ENCODE measurements around the gene STX3.
"Not testable (repeated sequence)": the region's sequence is repeated elsewhere in the genome, so short reads cannot be mapped to it uniquely, and the experiment has no call there.

Gene STX3

DNA sequence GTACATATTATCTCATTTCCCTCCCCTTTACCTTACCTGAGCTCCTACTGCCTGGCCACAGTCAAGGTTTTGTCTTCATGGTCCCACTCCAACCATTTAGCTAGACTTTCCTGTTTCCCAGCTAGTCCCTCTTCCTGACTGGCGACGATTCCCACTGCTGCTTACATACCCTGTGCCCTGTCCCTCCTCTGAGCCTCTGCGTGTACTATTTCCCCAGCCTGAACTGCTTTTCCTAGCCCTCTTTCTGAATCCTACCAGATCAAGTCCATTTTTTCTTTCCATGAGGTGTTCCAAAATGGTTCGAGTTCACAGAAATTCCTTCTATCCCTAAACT is 32.0 kb downstream of the STX3 start:
- DNase-seq (ENCODE audit: low read depth in 2 of 3, low spot score in 1 of 3), result no peak

DNA sequence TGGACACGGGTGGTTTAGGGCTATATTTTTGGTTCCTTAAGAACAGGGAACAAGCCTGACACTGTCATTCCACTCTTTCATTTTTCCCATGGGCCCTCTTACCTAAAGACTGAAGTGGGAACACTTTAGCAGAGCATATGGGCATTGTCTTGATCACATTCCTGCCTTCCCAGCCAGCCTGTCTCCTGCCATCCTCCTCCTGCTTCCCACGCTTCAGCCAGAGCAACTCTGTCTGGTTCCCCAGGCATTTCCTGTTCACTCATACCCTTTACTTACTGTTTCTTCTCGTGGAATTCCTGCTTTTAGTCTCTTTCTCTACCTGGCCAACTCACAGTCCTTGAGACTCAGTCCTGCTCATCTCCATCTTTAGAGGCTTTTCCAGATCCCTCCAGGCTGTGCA is 32.6 kb downstream of the STX3 start:
- DNase-seq (ENCODE audit: low read depth in 2 of 3, low spot score in 1 of 3), result no peak

DNA sequence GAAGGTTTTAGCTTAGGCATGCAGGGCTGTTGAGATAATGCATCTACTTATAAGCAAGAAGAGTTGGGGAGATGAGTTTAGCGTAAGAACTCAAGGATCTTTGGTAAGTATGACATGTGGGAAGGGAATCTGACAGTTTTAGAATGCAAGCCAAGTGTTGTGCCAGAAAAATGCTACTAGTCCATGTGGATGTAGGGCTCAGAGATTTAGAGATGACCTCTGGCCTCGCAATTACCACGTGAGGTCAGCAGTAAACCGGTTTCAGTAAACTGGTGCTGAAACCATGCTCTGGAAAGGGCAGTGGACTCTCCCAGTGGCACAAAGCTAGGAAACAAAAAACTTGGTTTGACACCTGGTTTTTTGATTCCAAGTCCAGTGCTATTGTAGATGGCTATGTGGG is 36.5 kb downstream of the STX3 start:
- DNase-seq (ENCODE audit: low read depth in 2 of 3, low spot score in 1 of 3), result no peak

DNA sequence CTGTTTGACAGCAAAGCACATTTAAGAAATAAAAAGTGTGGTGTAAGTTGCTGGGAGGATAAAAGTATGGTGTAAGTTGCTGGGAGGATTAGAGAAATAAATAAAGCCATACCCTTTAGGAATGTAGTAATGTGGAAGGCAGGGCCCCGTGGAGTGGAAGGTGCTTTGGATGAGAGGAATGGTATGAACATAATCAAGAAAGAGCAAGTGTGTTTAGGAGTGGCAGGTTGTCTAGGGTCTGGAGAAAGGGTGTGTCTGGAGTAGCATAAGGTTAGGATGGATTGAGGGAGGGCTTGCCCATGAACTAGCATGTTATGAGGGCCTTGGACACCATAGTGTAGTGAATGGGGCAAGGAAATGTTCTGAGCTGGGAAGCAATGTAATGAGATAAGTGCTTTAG is 37.3 kb downstream of the STX3 start:
- no peak for DNase-seq (ENCODE audit: low read depth in 2 of 3, low spot score in 1 of 3)

DNA sequence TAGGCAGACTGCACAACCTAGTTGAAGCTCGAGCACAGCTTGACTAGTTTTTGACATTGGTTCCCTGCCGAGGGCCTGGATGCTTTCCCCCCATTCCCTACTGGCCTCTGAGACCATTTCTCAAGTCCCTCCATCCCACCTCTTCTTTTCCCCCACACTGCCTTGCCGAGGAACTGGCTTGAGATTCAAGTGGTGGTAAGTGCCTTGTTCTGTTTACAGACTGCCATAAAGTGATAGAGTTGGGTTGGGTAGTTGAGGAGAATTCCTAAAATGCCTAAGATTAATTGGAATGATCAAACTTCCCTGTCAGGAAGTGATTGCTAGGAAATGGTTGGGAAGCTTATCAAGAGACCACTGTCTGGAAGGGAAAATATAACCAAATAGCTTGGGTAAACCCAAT is 39.2 kb downstream of the STX3 start:
- DNase-seq (ENCODE audit: low read depth in 2 of 3, low spot score in 1 of 3), result no peak

DNA sequence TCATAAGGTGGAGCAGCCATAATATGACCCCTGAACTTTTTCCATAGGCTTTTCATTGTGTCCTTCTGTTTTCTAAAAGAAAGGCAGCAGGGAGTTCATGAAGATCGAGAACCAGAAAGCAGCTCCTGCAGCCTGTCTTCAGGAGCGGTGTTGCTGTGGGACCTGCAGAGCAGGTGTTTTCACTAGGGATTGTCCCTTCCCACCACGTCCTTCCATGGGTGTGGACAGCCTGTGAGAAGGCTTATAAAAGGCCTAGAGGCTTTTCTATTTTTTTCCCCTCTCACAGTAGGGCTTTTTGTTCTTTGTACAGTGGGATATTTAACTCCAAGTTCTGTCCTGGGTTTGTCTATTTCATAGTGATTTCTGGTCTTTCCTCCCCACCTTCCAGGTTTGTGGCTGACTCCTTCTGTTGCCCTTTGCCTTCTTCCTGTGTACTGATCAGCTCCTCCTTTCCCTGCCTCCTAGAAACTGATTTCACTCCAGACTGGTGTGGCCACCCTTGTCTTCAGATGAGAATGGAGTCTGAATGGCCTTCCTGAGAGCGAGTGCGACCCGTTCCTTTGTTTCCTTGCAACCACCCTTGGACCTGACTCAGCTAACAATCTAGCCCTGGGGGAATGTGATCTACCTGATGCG is 45.3 kb downstream of the STX3 start:
- no peak for DNase-seq (ENCODE audit: low read depth in 2 of 3, low spot score in 1 of 3)

DNA sequence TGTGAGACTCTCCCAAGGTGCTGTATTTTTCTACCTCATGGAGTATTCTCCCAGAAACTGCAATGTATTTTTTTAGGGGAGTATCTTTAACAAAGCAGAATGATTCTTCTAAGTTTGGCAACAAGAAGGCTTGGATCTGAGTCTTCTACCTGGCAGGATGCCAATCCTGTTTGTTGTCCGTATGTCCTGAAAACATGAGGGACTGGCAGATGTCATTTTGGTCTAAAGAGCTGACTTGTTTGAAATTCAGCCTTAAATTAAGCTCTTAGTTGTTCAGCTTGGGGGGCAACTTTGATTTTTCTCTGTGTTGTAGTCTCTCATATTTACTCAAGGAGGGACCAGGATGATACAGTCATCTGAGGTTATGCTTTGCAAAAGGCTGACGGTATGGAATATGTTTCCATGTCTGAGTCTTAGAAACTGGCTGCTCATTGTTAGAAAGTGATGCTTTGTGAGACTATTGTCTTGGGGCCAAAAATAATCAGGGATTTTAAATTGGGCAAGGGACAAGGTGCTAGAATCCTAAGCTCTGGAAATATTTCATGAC is 46.1 kb downstream of the STX3 start:
- DNase-seq (ENCODE audit: low read depth in 2 of 3, low spot score in 1 of 3), result no peak

DNA sequence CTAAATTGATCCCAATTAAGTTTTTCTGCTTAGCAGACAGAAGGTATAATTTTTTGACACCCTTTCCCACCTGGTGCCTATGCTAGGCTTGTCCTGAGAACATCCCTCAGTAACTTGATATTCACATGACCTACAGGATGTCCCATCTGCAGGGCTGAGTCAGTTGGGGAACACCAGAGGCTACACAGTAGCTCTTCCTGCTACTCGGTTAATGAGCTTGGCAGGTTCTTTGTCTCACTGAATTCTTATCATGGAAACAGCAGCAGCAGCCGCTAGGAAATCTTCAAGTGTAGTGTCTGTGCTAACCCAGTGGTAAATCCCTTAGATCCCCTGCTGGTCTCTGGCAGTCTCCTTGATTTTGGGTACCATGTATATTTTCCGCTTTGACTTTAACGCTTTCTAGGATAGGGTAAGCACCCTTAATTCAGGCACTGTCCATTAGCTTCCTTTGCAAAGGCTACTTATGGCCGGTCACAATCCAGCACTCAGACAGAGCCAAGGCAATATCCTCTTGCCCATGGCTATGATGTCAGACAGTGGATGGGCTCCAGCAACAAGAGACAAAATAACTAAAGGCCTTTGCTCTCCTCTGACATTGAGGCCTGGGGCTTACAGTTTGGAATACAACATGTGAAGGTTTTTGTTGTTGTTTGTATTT is 46.9 kb downstream of the STX3 start:
- DNase-seq (ENCODE audit: low read depth in 2 of 3, low spot score in 1 of 3), result no peak

DNA sequence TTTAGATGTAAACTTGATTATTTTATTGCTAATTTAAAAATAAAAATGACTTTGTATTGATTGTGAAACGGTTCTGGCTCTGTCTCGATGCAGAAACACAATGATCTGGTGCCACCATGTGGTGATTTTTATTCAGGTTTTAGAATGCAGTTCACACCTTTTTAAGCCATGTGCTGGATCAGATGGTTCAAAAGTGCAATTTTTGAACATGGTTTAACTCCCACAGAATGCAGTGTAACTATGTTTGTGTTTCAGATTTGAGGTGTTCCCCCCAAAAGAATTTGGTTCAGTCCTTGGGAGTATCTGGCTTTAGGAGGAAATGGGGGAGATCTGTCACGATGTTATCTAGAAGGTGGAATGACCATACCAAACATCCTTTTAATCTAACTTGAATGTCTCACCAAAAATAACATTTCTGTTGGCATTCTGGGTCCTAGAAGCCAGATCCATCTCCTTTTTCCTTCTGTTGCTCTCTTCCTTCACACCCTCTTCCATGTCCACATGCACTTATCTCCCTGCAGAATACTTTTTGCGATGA is 47.5 kb downstream of the STX3 start:
- peak in 1 of 3 donors; percentile 65 for DNase-seq (ENCODE audit: low read depth in 2 of 3, low spot score in 1 of 3)

DNA sequence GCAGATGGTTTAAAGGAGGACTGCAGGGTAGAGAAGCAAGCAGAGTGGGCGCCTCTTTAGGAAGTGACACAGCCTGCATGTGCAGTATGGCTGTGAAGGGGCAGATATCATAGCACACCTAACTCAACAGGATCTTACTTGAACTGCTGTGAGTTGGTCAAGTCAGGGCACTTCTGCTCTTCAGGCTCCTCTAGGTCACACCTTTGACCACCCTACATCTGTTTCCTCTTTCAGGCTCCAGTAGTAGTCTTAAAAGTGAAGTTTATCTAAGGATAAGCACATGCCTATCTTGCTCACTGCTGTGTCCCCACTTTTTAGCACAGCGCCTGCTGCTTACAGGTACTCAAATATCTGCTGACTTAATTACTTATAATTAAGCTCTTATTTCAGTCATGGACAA is 48.9 kb downstream of the STX3 start:
- no peak for DNase-seq (ENCODE audit: low read depth in 2 of 3, low spot score in 1 of 3)

DNA sequence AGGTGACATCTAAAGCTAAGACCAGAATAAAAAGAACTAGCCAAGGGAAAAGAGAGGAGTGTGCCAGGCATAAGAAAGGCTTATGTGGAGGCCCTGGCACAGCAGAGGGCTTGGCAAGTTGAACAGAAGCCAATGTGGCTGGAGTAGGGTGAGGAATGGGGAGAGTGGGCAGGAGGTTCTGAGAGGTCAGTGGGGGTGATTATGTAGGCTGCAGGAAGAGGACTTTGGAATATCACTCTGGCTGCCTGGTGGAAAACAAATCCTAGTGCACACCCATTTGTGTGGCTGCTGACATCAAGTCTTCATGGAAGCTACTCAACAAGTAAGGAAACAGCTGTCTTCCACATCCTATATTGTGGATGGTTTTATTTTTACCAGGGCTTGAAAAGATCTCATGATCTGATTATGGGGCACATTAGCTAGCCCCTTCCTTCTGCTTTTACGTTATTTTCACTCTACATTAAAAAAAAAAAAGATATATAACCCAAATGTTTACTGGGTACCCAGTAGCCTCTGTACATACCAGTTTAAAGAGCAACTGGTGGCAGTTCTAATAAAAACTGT is 52.0 kb downstream of the STX3 start:
- DNase-seq (ENCODE audit: low read depth in 2 of 3, low spot score in 1 of 3), result no peak

DNA sequence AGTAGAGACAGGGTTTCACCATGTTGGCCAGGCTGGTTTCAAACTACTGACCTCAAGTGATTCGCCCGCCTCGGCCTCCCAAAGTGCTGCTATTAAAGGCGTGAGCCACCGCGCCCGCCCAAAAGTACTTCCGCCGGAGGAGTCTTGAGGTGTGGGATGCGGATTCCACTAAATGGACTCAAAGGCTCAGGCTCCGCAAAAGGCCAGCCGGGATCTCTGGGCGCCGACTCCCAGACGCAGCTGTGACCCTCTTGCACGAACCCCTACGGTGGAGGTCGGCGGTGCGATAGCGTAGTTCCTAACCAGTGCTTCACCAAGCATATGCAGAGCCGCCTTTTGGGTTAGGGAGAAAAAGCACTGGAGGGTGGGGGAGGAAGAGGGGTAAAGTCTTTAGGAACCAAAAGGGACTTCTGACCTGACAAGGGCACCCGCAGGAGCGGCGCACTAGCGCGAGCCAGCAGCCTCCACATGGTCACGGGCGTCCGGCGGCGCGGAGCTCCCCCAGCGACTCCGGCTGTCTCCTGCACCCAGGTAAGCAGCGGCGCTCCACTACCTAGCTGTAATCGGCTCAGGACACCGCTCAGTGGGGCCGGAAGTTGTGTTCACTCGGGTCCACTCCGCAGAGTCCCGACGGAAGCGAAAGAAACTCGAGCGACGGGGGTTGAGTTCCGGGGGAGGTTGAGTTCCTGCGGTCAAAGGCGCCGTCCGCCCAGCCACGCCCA is 55.2 kb downstream of the STX3 start, which contains the start of gene MRPL16:
MRPL16 (minus strand) TSS at position 590 of the 722 bp plus-strand sequence; CDS start at position 470, 120 bp downstream.
- peak; percentile 85 to 91 (median 90) for DNase-seq (ENCODE audit: low read depth in 2 of 3, low spot score in 1 of 3)

DNA sequence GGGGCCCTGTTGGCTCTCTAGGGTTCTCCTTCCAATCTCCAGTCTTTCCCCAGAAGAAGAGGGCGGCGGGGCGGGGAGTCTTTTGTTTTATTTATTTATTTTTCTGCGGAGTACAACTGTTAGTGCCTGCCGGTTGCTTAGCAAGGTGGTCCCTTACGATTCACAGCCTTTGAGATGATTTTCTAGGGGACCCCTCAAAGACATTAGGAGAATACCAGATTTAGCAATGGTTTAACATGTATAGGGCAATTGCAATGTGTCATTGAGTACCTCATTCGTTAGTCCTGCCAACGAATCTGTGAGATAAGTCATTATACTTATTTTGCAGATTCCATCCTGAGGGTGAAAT is 55.7 kb downstream of the STX3 start:
- DNase-seq (ENCODE audit: low read depth in 2 of 3, low spot score in 1 of 3), result no peak

DNA sequence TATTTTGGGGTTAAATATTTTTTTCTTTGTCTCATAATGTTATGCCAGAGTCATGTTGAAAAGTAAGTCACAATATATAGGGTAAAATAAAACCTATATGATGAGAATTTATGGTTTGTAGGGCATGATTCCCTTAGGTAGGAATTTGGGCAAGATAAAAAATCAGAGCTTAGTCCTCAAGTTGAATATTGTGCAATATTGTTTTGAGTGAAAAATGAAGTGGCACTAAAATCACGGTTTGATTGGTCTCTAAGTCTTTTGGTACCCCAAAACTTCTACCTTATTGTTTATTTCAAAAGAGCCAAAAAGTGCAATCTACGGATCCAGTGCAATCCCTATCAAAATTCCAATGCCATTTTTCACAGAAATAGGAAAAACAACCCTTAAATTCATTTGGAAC is 57.0 kb downstream of the STX3 start:
- DNase-seq (ENCODE audit: low read depth in 2 of 3, low spot score in 1 of 3), result no peak

DNA sequence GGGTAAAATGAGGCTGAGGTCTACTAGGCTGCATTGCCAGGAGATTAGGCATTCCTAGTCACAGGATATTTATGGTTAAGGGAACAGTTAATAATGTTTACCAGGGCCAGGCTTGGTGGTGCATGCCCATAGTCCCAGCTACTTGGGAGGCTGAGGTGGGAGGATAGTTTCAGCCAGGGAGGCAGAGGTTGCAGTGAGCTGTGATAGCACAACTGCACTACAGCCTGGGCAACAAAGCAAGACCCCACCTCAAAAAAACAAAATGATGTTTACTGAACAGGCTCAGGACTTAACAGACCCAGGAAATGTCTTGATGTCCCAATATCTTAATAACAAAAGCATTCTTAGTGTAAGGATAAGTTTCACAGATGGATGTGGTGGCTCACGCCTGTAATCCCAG is 58.2 kb downstream of the STX3 start:
- DNase-seq (ENCODE audit: low read depth in 2 of 3, low spot score in 1 of 3), result no peak

DNA sequence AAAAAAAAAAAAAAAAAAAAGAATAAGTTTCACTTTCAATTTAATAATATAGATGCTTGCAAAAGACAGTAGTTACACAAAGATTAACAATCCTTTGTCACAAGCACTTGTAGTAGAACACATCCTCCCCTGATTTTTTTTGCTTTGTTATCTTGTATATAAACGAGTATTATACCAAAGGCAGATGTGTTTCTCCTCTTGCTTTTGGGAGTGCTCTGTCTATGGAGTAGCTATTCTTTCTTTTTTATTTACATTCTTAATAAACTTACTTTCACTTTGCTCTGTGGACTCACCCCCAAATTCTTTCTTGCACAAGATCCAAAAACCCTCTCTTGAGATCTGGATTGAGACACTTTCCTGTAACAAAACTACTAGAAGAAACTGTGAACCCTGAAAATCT is 58.8 kb downstream of the STX3 start:
- DNase-seq (ENCODE audit: low read depth in 2 of 3, low spot score in 1 of 3), result no peak

DNA sequence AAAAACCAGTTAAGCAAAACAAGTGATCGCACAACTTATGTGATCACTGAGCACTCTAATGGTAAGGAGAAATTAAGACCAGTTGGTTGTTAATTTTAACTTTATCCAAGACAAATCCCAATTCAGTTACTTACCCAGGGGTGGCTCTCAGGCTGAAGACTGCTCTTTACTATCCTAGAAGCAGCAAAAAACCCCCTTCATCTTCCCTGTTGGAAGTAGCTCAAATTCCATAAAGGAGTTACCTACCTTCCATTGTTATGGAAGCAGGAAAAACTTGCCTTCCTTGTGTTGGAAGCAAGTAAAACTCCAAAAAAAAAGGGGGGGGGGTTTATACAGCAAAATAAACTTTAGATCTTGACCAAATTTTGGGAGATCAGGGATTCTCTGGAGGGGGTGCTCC is 60.6 kb downstream of the STX3 start:
- DNase-seq (ENCODE audit: low read depth in 2 of 3, low spot score in 1 of 3), result no peak

DNA sequence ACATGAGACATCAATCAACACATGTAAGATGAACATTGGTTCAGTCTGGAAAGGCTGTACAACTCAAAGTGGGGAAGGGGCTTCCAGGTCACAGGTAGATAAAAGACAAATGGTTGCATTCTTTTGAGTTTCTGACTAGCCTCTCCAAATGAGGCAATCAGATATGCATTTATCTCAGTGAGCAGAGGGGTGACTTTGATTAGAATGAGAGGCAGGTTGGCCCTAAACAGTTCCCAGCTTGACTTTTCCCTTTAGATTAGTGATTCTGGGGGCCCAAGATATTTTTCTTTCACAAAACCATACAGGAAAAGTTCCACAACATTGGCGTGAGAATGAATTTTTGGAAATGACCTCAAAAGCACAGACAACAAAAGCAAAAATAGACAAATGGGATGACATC is 61.3 kb downstream of the STX3 start:
- not testable (repeated sequence) for DNase-seq (ENCODE audit: low read depth in 2 of 3, low spot score in 1 of 3)

DNA sequence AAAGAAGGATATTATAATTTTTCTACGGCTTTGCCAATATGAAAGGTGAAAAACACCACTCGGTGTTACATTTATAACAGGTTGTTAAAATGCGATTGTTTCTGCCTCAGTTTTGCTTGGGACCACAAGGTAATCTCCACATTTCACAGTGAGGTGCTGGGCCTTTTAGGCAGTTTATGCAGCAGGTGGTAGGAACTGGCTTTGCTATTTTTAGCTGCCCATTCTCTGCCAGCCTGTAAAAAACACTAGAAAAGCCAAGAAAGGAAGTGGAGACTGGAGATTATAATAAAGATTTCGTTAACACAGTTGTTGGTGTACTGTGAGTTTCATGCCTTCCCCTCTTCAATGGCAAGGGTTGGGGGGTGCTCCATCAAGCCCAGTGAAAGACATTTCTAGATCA is 63.4 kb downstream of the STX3 start:
- no peak for DNase-seq (ENCODE audit: low read depth in 2 of 3, low spot score in 1 of 3)

DNA sequence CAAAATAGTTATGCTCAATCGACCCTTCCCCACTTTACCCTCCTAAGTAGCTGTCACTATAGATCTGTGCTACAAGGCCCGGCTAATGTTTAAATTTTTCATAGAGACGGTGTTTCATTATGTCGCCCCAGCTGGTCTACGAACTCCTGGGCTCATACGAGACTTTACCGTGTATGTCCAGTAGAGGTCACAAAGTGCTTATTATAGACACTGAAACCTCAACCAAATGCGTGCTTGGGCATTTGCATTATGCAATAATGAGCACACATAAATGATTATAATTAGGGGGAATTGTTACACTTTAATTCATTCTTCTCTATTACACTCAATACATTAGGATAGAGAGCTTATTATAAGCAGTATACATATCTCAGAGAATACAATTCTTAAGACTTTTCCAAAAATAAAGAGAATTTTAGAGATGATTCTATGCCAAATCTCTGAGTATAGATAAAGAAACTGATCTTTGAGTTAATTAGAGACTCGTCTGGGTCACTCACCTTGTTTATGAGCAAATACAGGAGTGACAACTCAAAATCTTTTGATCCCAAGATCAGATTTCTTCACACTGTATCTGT is 67.9 kb downstream of the STX3 start:
- DNase-seq (ENCODE audit: low read depth in 2 of 3, low spot score in 1 of 3), result peak in 1 of 3 donors; percentile 13

DNA sequence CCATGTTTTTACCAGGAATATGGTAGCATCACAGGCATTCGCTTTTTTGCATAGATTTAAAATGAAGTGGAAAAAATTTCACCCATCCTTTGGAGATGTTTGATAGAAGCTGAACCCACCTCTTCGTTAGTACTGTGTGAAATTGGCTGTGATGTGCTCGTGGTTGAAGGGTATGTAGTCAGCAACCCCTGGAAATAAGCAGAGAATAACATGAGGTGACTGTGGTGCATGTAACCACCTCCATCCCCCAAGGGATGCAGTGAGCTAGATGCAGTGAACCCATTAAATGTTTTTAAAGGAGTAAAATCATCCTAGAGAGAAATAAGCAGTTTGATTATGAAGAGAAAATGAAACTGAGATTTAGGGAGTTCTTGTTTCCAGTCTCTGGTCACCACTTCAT is 74.2 kb downstream of the STX3 start:
- no peak for DNase-seq (ENCODE audit: low read depth in 2 of 3, low spot score in 1 of 3)
